WTC11 (cell line): ENCODE results near the gene NPY2R. TPM values are rescaled to one million over a fixed set of nuclear protein-coding genes. Genes with fewer than 3 reads are reported as not detected.

Source experiments
- ATAC-seq: fragments of 200-7000 bp; cut with Tn5 transposase; 2 replicates; pipeline ENCODE4 v1.10.0; 2021; ENCODE audit warnings: mild to moderate bottlenecking, moderate library complexity
- CTCF ChIA-PET: fragments of 300-600 bp; sonication (Branson Sonifier 250); formaldehyde crosslinking; loops from one replicate; lab custom pipeline; 2021; ENCODE audit warnings: antibody characterized with exemption; lab: Charles Lee
- POLR2A ChIA-PET: fragments of 350-600 bp; sonication (Branson Sonifier 250); formaldehyde crosslinking; loops from one replicate; lab custom pipeline; 2021; ENCODE audit warnings: antibody characterized with exemption; lab: Charles Lee
- DNase-seq: peaks from one replicate; pipeline ENCODE4 v3.0.0; 2021; ENCODE audit warnings: low spot score
- H3K27ac Mint-ChIP-seq: 2 replicates; pipeline ENCODE4 v1.8.0; 2021; ENCODE audit warnings: mixed read lengths
- H3K27me3 Mint-ChIP-seq: 2 replicates; pipeline ENCODE4 v1.8.0; 2021; ENCODE audit warnings: low read depth, mild to moderate bottlenecking, moderate library complexity, mixed read lengths
- H3K36me3 Mint-ChIP-seq: 2 replicates; pipeline ENCODE4 v1.8.0; 2021; ENCODE audit warnings: mixed read lengths
- H3K4me1 Mint-ChIP-seq: 2 replicates; pipeline ENCODE4 v1.8.0; 2022; ENCODE audit warnings: mixed read lengths
- H3K4me3 Mint-ChIP-seq: 2 replicates; pipeline ENCODE4 v1.8.0; 2021; ENCODE audit warnings: mild to moderate bottlenecking, moderate library complexity, mixed read lengths
- H3K9me3 Mint-ChIP-seq: 2 replicates; pipeline ENCODE4 v1.8.0; 2021; ENCODE audit warnings: mixed read lengths
- CREM ChIP-seq: sonication (generic); formaldehyde crosslinking; IDR thresholded peaks from 2 replicates; pipeline ENCODE4 v1.8.1; 2022; ENCODE audit warnings: mild to moderate bottlenecking, missing genetic modification reagents, moderate library complexity
- FOXJ3 ChIP-seq: sonication (generic); formaldehyde crosslinking; IDR thresholded peaks from 2 replicates; pipeline ENCODE4 v1.9.0; 2021; ENCODE audit warnings: missing genetic modification reagents, mild to moderate bottlenecking, borderline replicate concordance
- NR1H2 ChIP-seq: sonication (generic); formaldehyde crosslinking; IDR thresholded peaks from 2 replicates; pipeline ENCODE4 v1.9.0; 2021; ENCODE audit warnings: mild to moderate bottlenecking, moderate library complexity, missing genetic modification reagents
- SP1 ChIP-seq: sonication (generic); formaldehyde crosslinking; conservative IDR thresholded peaks from 2 replicates; pipeline ENCODE4 v1.8.1; 2022; ENCODE audit warnings: missing genetic modification reagents
- ZNF219 ChIP-seq: sonication (generic); formaldehyde crosslinking; IDR thresholded peaks from 2 replicates; pipeline ENCODE4 v1.8.0; 2023; ENCODE audit warnings: missing genetic modification reagents, mild to moderate bottlenecking, borderline replicate concordance
- ZNF317 ChIP-seq: sonication (generic); formaldehyde crosslinking; IDR thresholded peaks from 2 replicates; pipeline ENCODE4 v1.8.1; 2023; ENCODE audit warnings: low read depth, mild to moderate bottlenecking, moderate library complexity, missing genetic modification reagents, borderline replicate concordance
- total RNA-seq: library from RNA; stranded (reverse); gene quantifications from 3 replicates; pipeline ENCODE4 v1.2.3, GENCODE V29; 2021
- TF ChIP-seq, protein P1 (sequence below): fragments of 250-450 bp; sonication (Bioruptor Pico); IDR thresholded peaks from 2 replicates; pipeline ENCODE4 v1.8.0; 2021; ENCODE audit warnings: mild to moderate bottlenecking
- TF ChIP-seq, protein P2 (sequence below): fragments of 250-450 bp; sonication (Bioruptor Pico); conservative IDR thresholded peaks from 2 replicates; pipeline ENCODE4 v1.9.0; 2021; ENCODE audit warnings: mild to moderate bottlenecking
- TF ChIP-seq, protein P3 (sequence below): sonication (generic); formaldehyde crosslinking; IDR thresholded peaks from 2 replicates; pipeline ENCODE4 v1.8.1; 2023; ENCODE audit warnings: mild to moderate bottlenecking, missing genetic modification reagents
- TF ChIP-seq, protein P4 (sequence below): fragments of 200-600 bp; IDR thresholded peaks from 2 replicates; pipeline ENCODE4 v1.8.0; 2022; ENCODE audit warnings: antibody characterized with exemption

Gene NPY2R
- total RNA-seq, 1 experiment from 2014 or later, result 0.48 TPM

DNA sequence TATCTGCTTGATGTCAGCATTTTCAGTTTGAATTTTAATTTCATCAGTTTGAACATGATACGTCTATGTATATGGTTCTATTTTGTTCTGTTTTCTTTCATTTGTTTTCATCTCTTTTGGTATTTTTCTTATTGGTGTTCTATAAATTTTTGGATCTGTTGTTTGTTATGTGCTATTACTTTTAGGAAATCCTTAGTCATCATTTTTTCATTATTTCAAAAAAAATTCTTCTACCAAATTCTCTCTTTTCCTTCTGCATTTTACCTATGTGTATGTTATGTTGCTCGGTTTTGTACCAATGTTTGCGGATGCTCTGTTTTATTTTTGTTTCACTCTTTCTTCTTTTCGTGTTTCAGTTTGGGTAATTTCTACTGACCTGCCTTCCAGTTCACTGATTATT, 32.8 kb downstream of the NPY2R start:
- Mint-ChIP-seq H3K27ac (no peak overlapping the region), H3K4me1 (no peaks in the 10 kb centered on the region), H3K9me3 (peaks cover 22% of the 10 kb centered on the region), H3K27me3 (no peaks in the 10 kb centered on the region), H3K4me3 (no peak overlapping the region), H3K36me3 (0 out of 2 replicates have a peak, but pooled peaks cover 3% of the 10 kb centered on the region)
- CTCF ChIA-PET, result no interaction called here
- DNase-seq (no peak), ATAC-seq (no peak)
- TF ChIP-seq CREM (CRISPR knock-in tag), result no peak
- POLR2A ChIA-PET, result no interaction called here

DNA sequence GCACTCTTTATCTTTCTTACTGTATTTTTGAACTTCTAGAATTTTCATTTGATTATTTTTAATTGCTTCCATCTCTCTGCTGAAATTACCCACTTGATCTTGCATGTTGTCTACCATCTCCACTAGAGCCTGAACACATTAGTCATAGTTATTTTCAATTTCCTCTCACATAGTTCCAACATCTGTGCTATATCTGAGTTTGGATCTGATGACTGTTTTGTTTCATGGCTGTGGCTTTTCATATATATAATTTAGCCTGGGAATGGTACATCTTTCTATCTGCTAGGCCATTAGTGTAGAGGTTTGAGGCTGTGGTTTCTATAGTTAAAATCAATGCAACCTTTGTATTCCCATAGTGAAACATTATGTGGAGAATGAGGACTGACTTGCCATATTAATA, 33.2 kb downstream of the NPY2R start:
- Mint-ChIP-seq H3K27ac (no peak overlapping the region), H3K36me3 (0 out of 2 replicates have a peak, but pooled peaks cover 3% of the 10 kb centered on the region), H3K9me3 (peaks cover 23% of the 10 kb centered on the region), H3K4me3 (no peak overlapping the region), H3K27me3 (no peaks in the 10 kb centered on the region), H3K4me1 (no peaks in the 10 kb centered on the region)
- CTCF ChIA-PET, result no interaction called here
- POLR2A ChIA-PET, result no interaction called here
- TF ChIP-seq ZNF219 (CRISPR knock-in tag), result no peak
- ATAC-seq, result no peak
- no peak for DNase-seq

DNA sequence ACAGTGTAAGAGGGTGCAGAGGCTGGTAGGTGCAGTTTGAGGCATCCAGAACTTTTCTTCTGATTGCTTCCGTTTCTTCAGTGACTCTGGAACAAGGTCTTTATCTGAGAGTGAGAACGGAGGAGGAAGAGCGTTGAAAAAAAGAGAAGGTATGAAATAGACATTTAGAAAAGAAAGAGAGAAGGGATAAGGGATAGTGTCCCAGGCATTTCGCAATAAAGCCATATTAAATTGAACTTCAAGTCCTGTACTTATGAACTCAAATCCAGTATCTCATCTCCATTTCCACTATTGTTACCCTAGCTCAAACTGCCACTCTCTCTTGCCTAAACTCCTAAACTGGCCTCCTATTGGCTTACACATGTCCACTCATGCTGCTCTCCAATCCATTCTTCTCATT, 36.7 kb downstream of the NPY2R start:
- TF ChIP-seq, protein P1, sequence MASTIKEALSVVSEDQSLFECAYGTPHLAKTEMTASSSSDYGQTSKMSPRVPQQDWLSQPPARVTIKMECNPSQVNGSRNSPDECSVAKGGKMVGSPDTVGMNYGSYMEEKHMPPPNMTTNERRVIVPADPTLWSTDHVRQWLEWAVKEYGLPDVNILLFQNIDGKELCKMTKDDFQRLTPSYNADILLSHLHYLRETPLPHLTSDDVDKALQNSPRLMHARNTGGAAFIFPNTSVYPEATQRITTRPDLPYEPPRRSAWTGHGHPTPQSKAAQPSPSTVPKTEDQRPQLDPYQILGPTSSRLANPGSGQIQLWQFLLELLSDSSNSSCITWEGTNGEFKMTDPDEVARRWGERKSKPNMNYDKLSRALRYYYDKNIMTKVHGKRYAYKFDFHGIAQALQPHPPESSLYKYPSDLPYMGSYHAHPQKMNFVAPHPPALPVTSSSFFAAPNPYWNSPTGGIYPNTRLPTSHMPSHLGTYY (CRISPR knock-in tag), result no peak
- TF ChIP-seq FOXJ3 (no peak), ZNF317 (CRISPR knock-in tag) (no peak), SP1 (CRISPR knock-in tag) (no peak), NR1H2 (CRISPR knock-in tag) (no peak)
- TF ChIP-seq, protein P2, sequence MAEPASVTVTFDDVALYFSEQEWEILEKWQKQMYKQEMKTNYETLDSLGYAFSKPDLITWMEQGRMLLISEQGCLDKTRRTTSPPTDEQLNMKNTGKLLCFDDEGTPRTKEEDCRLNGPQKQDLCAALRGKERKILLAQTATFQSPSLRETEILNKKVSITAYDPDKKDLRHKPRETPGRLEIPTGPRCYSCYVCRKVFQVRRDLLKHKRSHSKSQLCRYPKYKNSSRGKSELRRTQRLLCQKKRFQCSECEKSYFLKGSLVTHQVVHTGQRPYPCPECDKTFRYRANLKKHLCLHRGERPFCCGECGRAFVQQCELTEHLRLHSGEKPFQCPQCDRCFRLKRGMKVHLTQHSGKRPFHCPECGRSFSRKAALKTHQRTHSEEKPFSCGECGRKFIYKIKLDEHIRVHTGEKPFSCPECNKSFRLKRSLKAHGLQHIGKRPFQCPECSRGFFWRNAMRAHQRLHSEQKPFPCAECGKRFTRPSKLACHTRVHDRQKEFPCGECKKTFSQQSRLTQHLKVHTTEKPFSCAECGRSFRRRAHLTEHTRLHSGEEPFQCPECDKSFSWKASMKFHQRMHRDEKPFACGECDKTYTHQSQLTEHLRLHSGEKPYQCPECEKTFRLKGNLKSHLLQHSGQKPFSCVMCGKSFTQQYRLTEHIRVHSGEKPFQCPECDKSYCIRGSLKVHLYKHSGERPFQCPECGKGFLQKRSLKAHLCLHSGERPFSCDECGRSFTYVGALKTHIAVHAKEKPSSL, result no peak
- H3K27me3 Mint-ChIP-seq, result no peaks in the 10 kb centered on the region; the same call in 1 of the 2 replicates
- peaks cover 14% of the 10 kb centered on the region for H3K4me1 Mint-ChIP-seq
- no peak overlapping the region for H3K27ac Mint-ChIP-seq
- H3K4me3 Mint-ChIP-seq, result no peak overlapping the region
- peaks cover 15% of the 10 kb centered on the region for H3K9me3 Mint-ChIP-seq
- 0 out of 2 replicates have a peak, but pooled peaks cover 3% of the 10 kb centered on the region for H3K36me3 Mint-ChIP-seq
- ChIA-PET CTCF (interaction anchor here (1.0 kb wide), 1 partner anchor 37 kb away, joined by 3 read pairs; no protein-coding TSS in a partner anchor), POLR2A (no interaction called here)
- DNase-seq (no peak), ATAC-seq (no peak)

DNA sequence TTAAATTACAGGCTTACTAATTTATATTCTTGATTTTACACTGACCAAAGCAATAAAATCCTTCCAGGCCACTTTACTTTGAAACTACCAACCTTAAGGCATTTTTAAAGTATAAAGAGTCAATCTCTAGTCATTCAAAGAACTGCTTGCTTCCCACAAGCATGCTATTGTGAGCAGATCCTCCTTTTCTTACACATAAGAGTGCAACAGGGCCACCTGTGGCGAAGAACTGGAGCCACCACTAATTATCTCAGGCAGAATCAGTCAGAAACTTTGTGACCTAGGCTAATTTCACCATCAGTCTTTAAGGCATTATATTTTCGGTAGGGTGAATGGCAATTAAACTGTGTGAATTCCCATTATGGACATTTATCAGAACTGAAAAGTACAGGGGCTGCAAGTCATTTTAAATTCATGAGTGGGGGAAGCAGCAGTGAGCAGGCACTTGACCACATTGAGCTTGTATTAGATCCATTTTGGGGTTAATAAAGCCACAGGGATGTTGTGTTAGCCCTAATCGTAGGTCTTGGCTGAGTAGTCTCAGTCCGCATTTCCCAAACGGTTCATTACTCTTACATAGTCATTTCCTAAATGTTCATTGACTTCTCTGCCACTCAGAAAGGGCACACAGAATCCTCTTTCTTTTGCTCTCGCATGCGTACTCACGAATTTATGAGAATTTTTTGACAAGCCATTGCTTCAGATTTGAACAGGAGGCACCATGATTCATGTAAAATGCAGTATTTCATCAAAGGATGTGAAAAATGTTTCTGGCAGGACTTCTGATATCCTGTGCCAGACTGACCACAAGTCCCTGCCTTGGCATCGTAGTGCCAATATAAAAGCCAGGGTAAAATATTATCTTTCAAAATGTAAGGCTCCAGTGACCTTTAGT, 39.8 kb downstream of the NPY2R start:
- TF ChIP-seq, protein P3, sequence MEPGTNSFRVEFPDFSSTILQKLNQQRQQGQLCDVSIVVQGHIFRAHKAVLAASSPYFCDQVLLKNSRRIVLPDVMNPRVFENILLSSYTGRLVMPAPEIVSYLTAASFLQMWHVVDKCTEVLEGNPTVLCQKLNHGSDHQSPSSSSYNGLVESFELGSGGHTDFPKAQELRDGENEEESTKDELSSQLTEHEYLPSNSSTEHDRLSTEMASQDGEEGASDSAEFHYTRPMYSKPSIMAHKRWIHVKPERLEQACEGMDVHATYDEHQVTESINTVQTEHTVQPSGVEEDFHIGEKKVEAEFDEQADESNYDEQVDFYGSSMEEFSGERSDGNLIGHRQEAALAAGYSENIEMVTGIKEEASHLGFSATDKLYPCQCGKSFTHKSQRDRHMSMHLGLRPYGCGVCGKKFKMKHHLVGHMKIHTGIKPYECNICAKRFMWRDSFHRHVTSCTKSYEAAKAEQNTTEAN (CRISPR knock-in tag), result peak; percentile 50; the same call in 1 of the 2 replicates
- TF ChIP-seq, protein P4, sequence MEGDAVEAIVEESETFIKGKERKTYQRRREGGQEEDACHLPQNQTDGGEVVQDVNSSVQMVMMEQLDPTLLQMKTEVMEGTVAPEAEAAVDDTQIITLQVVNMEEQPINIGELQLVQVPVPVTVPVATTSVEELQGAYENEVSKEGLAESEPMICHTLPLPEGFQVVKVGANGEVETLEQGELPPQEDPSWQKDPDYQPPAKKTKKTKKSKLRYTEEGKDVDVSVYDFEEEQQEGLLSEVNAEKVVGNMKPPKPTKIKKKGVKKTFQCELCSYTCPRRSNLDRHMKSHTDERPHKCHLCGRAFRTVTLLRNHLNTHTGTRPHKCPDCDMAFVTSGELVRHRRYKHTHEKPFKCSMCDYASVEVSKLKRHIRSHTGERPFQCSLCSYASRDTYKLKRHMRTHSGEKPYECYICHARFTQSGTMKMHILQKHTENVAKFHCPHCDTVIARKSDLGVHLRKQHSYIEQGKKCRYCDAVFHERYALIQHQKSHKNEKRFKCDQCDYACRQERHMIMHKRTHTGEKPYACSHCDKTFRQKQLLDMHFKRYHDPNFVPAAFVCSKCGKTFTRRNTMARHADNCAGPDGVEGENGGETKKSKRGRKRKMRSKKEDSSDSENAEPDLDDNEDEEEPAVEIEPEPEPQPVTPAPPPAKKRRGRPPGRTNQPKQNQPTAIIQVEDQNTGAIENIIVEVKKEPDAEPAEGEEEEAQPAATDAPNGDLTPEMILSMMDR, result no peak
- CTCF ChIA-PET, result interaction anchor here (1.1 to 1.5 kb wide), 2 partner anchors 40 to 222 kb away, joined by 3 to 4 read pairs; no protein-coding TSS in a partner anchor

More for the DNA sequence above, 39.8 kb downstream of the NPY2R start:
- DNase-seq (peak; percentile 38), ATAC-seq (peak; percentile 90)
- POLR2A ChIA-PET, result no interaction called here
- Mint-ChIP-seq H3K9me3 (peaks cover 8% of the 10 kb centered on the region), H3K4me3 (no peak overlapping the region), H3K4me1 (peaks cover 14% of the 10 kb centered on the region), H3K27me3 (no peaks in the 10 kb centered on the region; the same call in 1 of the 2 replicates), H3K27ac (peak overlapping the region; percentile 28; the same call in 1 of the 2 replicates), H3K36me3 (no peaks in the 10 kb centered on the region)
